GM18499 (cell line): ENCODE results near the gene RANBP3.

Experiments used
- ATAC-seq: cut with Tn5 transposase; IDR thresholded peaks from one replicate; pipeline ENCODE4 v1.9.1; 2021; ENCODE audit warnings: moderate number of reproducible peaks; ENCODE audit not compliant: insufficient read depth, unreplicated experiment

Gene RANBP3

GRCh38 chr19:5913739-5914357 is 64.1 kb downstream of the RANBP3 start, which contains the start of gene CAPS:
TSS of gene CAPS (plus strand) at chr19:5914254. CDS start at chr19:5914407, 153 bp downstream.
- ATAC-seq, result no peak

- no peak for ATAC-seq
Measured at GRCh38 chr19:5911366-5911765, 66.6 kb downstream of the RANBP3 start.

- ATAC-seq, result no peak
Measured at GRCh38 chr19:5910638-5910907, 67.4 kb downstream of the RANBP3 start.

GRCh38 chr19:5908773-5909442 is 69.0 kb downstream of the RANBP3 start:
- no peak for ATAC-seq

- ATAC-seq, result no peak
Measured at GRCh38 chr19:5907241-5907640, 70.7 kb downstream of the RANBP3 start.

GRCh38 chr19:5905114-5905778 is 72.7 kb downstream of the RANBP3 start:
- no peak for ATAC-seq

GRCh38 chr19:5904352-5905113 is 73.4 kb downstream of the RANBP3 start, which contains the start of gene VMAC:
TSS of gene VMAC (plus strand) at chr19:5904872. CDS start at chr19:5904891, 19 bp downstream.
- peak; percentile 73 for ATAC-seq

- ATAC-seq, result peak; percentile 13
Measured at GRCh38 chr19:5903624-5904351, 74.2 kb downstream of the RANBP3 start, which contains the start of gene NDUFA11. TSS of gene NDUFA11 (minus strand) at chr19:5903790. CDS start at chr19:5903708, 82 bp downstream.

- no peak for ATAC-seq
Measured at GRCh38 chr19:5903056-5903623, 74.8 kb downstream of the RANBP3 start.

- no peak for ATAC-seq
Measured at GRCh38 chr19:5900976-5901375, 77.0 kb downstream of the RANBP3 start.

GRCh38 chr19:5899728-5900526 is 78.0 kb downstream of the RANBP3 start:
- no peak for ATAC-seq

GRCh38 chr19:5897189-5897969 is 80.6 kb downstream of the RANBP3 start:
- no peak for ATAC-seq

GRCh38 chr19:5896365-5897076 is 81.4 kb downstream of the RANBP3 start:
- no peak for ATAC-seq

GRCh38 chr19:5895890-5896289 is 82.0 kb downstream of the RANBP3 start:
- ATAC-seq, result no peak

GRCh38 chr19:5895409-5895808 is 82.5 kb downstream of the RANBP3 start:
- ATAC-seq, result no peak

- ATAC-seq, result no peak
Measured at GRCh38 chr19:5894704-5895349, 83.1 kb downstream of the RANBP3 start.
